Gastroesophageal sphincter (tissue), 3 donors: ENCODE results near the gene CENPU.

Experiments used
- CTCF ChIP-seq, 4 experiments: fragments of 200-600 bp in 2 of 4; fragments of 450-650 bp in 2 of 4; sonication (generic) in 1 of 4; IDR thresholded peaks; one replicate each; pipeline ENCODE4 v1.5.1; 2017 to 2019; ENCODE audit warnings: antibody characterized with exemption in 4 of 4, mild to moderate bottlenecking in 2 of 4, moderate library complexity in 2 of 4
- EP300 ChIP-seq: sonication (generic); formaldehyde crosslinking; IDR thresholded peaks from one replicate; pipeline ENCODE4 v1.6.1; 2017; ENCODE audit warnings: antibody characterized with exemption, mild to moderate bottlenecking
- POLR2A ChIP-seq, 2 donors: fragments of 450-650 bp; IDR thresholded peaks; one replicate each; pipeline ENCODE4 v1.6.1; 2017; ENCODE audit warnings: antibody characterized with exemption in 2 of 2, mild to moderate bottlenecking in 2 of 2, moderate library complexity in 1 of 2
- POLR2AphosphoS5 ChIP-seq: sonication (generic); formaldehyde crosslinking; IDR thresholded peaks from one replicate; pipeline ENCODE4 v1.6.1; 2017; ENCODE audit warnings: antibody characterized with exemption

GRCh38 chr4:184721254-184721653 is 12.6 kb downstream of the CENPU start:
- TF ChIP-seq EP300 (no peak), CTCF (IDR thresholded peaks at IDR 0.05) (no peak), POLR2A (IDR thresholded peaks at IDR 0.05) (no peak), POLR2AphosphoS5 (no peak)
